ENCODE measurements around the gene RNF168.
"Not testable (repeated sequence)": the region's sequence is repeated elsewhere in the genome, so short reads cannot be mapped to it uniquely, and the experiment has no call there.

RNF168 gene

GRCh38 chr3:196440696-196441095 lies 62.9 kb downstream of the RNF168 start:
- no peaks in the 10 kb centered on the region for H3K27me3 ChIP-seq (ENCODE audit: control insufficient read depth, insufficient read depth, low read length, poor library complexity, severe bottlenecking)
- 75 to 80% methylated on average over 3 of the region's 3 CpGs for WGBS, 2 experiments
- H3K4me1 ChIP-seq (ENCODE audit: control insufficient read depth, insufficient read depth, low read length): no peaks in the 10 kb centered on the region
- no peaks in the 10 kb centered on the region for H3K9me3 ChIP-seq (ENCODE audit: control insufficient read depth, low read length)
- H3K4me3 ChIP-seq (ENCODE audit: insufficient read depth, low read depth, low read length): no peak overlapping the region
- no peak overlapping the region for H3K27ac ChIP-seq (ENCODE audit: insufficient read depth, low read depth, low read length, poor library complexity, severe bottlenecking)
- H3K36me3 ChIP-seq (ENCODE audit: control insufficient read depth, insufficient read depth, low read length): no peaks in the 10 kb centered on the region

- Histone ChIP-seq H3K36me3 (ENCODE audit: control insufficient read depth, insufficient read depth, low read length) (no peaks in the 10 kb centered on the region), H3K9me3 (ENCODE audit: control insufficient read depth, low read length) (no peaks in the 10 kb centered on the region), H3K4me3 (ENCODE audit: insufficient read depth, low read depth, low read length) (no peak overlapping the region), H3K27ac (ENCODE audit: insufficient read depth, low read depth, low read length, poor library complexity, severe bottlenecking) (no peak overlapping the region), H3K4me1 (ENCODE audit: control insufficient read depth, insufficient read depth, low read length) (no peaks in the 10 kb centered on the region), H3K27me3 (ENCODE audit: control insufficient read depth, insufficient read depth, low read length, poor library complexity, severe bottlenecking) (no peaks in the 10 kb centered on the region)
- 92% methylated on average over 6 of the region's 6 CpGs for WGBS, 2 experiments
These were observed 63.5 kb downstream of the RNF168 start for GRCh38 chr3:196440041-196440537.

GRCh38 chr3:196432137-196432879 lies 71.3 kb downstream of the RNF168 start, which contains the start of gene UBXN7:
Gene UBXN7, minus strand, starts transcription at chr3:196432427. Its CDS starts 28 bp downstream, at chr3:196432399.
- WGBS, 2 experiments: 0% methylated on average over 67 of the region's 67 CpGs

GRCh38 chr3:196431181-196432136 lies 72.1 kb downstream of the RNF168 start:
- 3% methylated on average over 50 of the region's 50 CpGs for WGBS, 2 experiments
- Histone ChIP-seq H3K27ac (ENCODE audit: insufficient read depth, low read depth, low read length, poor library complexity, severe bottlenecking) (peak overlapping the region; percentile 88), H3K9me3 (ENCODE audit: control insufficient read depth, low read length) (no peaks in the 10 kb centered on the region), H3K36me3 (ENCODE audit: control insufficient read depth, insufficient read depth, low read length) (peaks cover 14% of the 10 kb centered on the region), H3K4me3 (ENCODE audit: insufficient read depth, low read depth, low read length) (peak overlapping the region; percentile 98), H3K4me1 (ENCODE audit: control insufficient read depth, insufficient read depth, low read length) (no peaks in the 10 kb centered on the region), H3K27me3 (ENCODE audit: control insufficient read depth, insufficient read depth, low read length, poor library complexity, severe bottlenecking) (no peaks in the 10 kb centered on the region)

More at GRCh38 chr3:196432137-196432879, 71.3 kb downstream of the RNF168 start, which contains the start of gene UBXN7:
- Histone ChIP-seq H3K27ac (ENCODE audit: insufficient read depth, low read depth, low read length, poor library complexity, severe bottlenecking) (peak within 1 kb of the TSS; percentile 89), H3K36me3 (ENCODE audit: control insufficient read depth, insufficient read depth, low read length) (peaks cover 7% of the 10 kb centered on the region), H3K4me1 (ENCODE audit: control insufficient read depth, insufficient read depth, low read length) (no peaks in the 10 kb centered on the region), H3K27me3 (ENCODE audit: control insufficient read depth, insufficient read depth, low read length, poor library complexity, severe bottlenecking) (no peaks in the 10 kb centered on the region), H3K9me3 (ENCODE audit: control insufficient read depth, low read length) (no peaks in the 10 kb centered on the region), H3K4me3 (ENCODE audit: insufficient read depth, low read depth, low read length) (peak within 1 kb of the TSS; percentile 98)

GRCh38 chr3:196428041-196428440 lies 75.5 kb downstream of the RNF168 start:
- Histone ChIP-seq H3K9me3 (ENCODE audit: control insufficient read depth, low read length) (no peaks in the 10 kb centered on the region), H3K27me3 (ENCODE audit: control insufficient read depth, insufficient read depth, low read length, poor library complexity, severe bottlenecking) (no peaks in the 10 kb centered on the region), H3K36me3 (ENCODE audit: control insufficient read depth, insufficient read depth, low read length) (peaks cover 15% of the 10 kb centered on the region), H3K27ac (ENCODE audit: insufficient read depth, low read depth, low read length, poor library complexity, severe bottlenecking) (no peak overlapping the region), H3K4me3 (ENCODE audit: insufficient read depth, low read depth, low read length) (no peak overlapping the region), H3K4me1 (ENCODE audit: control insufficient read depth, insufficient read depth, low read length) (no peaks in the 10 kb centered on the region)
- WGBS, 2 experiments: 95% methylated on average over 6 of the region's 6 CpGs

- H3K36me3 ChIP-seq (ENCODE audit: control insufficient read depth, insufficient read depth, low read length): peaks cover 15% of the 10 kb centered on the region
- not testable (repeated sequence) for H3K27me3 ChIP-seq (ENCODE audit: control insufficient read depth, insufficient read depth, low read length, poor library complexity, severe bottlenecking); H3K4me3 ChIP-seq (ENCODE audit: insufficient read depth, low read depth, low read length); H3K4me1 ChIP-seq (ENCODE audit: control insufficient read depth, insufficient read depth, low read length); H3K27ac ChIP-seq (ENCODE audit: insufficient read depth, low read depth, low read length, poor library complexity, severe bottlenecking); H3K9me3 ChIP-seq (ENCODE audit: control insufficient read depth, low read length)
- 83 to 92% methylated on average over 6 of the region's 6 CpGs for WGBS, 2 experiments
These were observed 79.1 kb downstream of the RNF168 start for GRCh38 chr3:196424421-196424820.

GRCh38 chr3:196423044-196423781 lies 80.4 kb downstream of the RNF168 start:
- no peaks in the 10 kb centered on the region for H3K9me3 ChIP-seq (ENCODE audit: control insufficient read depth, low read length)
- H3K36me3 ChIP-seq (ENCODE audit: control insufficient read depth, insufficient read depth, low read length): peaks cover 15% of the 10 kb centered on the region
- no peak overlapping the region for H3K4me3 ChIP-seq (ENCODE audit: insufficient read depth, low read depth, low read length)
- 95% methylated on average over 10 of the region's 10 CpGs for WGBS, 2 experiments
- no peaks in the 10 kb centered on the region for H3K4me1 ChIP-seq (ENCODE audit: control insufficient read depth, insufficient read depth, low read length)
- no peak overlapping the region for H3K27ac ChIP-seq (ENCODE audit: insufficient read depth, low read depth, low read length, poor library complexity, severe bottlenecking)
- H3K27me3 ChIP-seq (ENCODE audit: control insufficient read depth, insufficient read depth, low read length, poor library complexity, severe bottlenecking): no peaks in the 10 kb centered on the region

- 96% methylated on average over 4 of the region's 5 CpGs for WGBS, 2 experiments
- H3K36me3 ChIP-seq (ENCODE audit: control insufficient read depth, insufficient read depth, low read length); H3K9me3 ChIP-seq (ENCODE audit: control insufficient read depth, low read length): not testable (repeated sequence)
These were observed 81.9 kb downstream of the RNF168 start for GRCh38 chr3:196421668-196422067.

GRCh38 chr3:196419386-196419785 lies 84.2 kb downstream of the RNF168 start:
- Histone ChIP-seq H3K9me3 (ENCODE audit: control insufficient read depth, low read length) (no peaks in the 10 kb centered on the region), H3K4me3 (ENCODE audit: insufficient read depth, low read depth, low read length) (no peak overlapping the region), H3K36me3 (ENCODE audit: control insufficient read depth, insufficient read depth, low read length) (no peaks in the 10 kb centered on the region), H3K27me3 (ENCODE audit: control insufficient read depth, insufficient read depth, low read length, poor library complexity, severe bottlenecking) (no peaks in the 10 kb centered on the region), H3K4me1 (ENCODE audit: control insufficient read depth, insufficient read depth, low read length) (no peaks in the 10 kb centered on the region), H3K27ac (ENCODE audit: insufficient read depth, low read depth, low read length, poor library complexity, severe bottlenecking) (no peak overlapping the region)
- 94 to 98% methylated on average over 6 of the region's 6 CpGs for WGBS, 2 experiments

More at GRCh38 chr3:196421668-196422067, 81.9 kb downstream of the RNF168 start:
- H3K27me3 ChIP-seq (ENCODE audit: control insufficient read depth, insufficient read depth, low read length, poor library complexity, severe bottlenecking); H3K27ac ChIP-seq (ENCODE audit: insufficient read depth, low read depth, low read length, poor library complexity, severe bottlenecking); H3K4me3 ChIP-seq (ENCODE audit: insufficient read depth, low read depth, low read length); H3K4me1 ChIP-seq (ENCODE audit: control insufficient read depth, insufficient read depth, low read length): not testable (repeated sequence)
